Esophagus muscularis mucosa (tissue), 4 donors: ENCODE results near the gene RRP36. TPM values are rescaled to one million over a fixed set of nuclear protein-coding genes. Genes with fewer than 3 reads are reported as not detected.

ENCODE experiments used
- DNase-seq: peaks from one replicate; pipeline ENCODE4 v3.0.0-alpha.2; 2017; ENCODE audit errors: extremely low spot score
- H3K27ac ChIP-seq, 4 donors: fragments of 200-600 bp; sonication (generic); replicated peaks in 1 of 4; 1 replicate in 3 of 4; 2 replicates in 1 of 4; pipeline ENCODE4 v1.5.1; 2016 to 2019; ENCODE audit warnings: mild to moderate bottlenecking in 1 of 4
- H3K27me3 ChIP-seq, 4 donors: fragments of 200-600 bp; sonication (generic); one replicate each; pipeline versions ENCODE4 v1.5.1 to v1.6.0; 2016 to 2019
- H3K36me3 ChIP-seq, 4 donors: fragments of 200-600 bp; sonication (generic); one replicate each; pipeline ENCODE4 v1.5.1; 2016 to 2019
- H3K4me1 ChIP-seq, 4 donors: fragments of 200-600 bp; sonication (generic); one replicate each; pipeline ENCODE4 v1.5.1; 2016 to 2019
- H3K4me3 ChIP-seq, 4 donors: fragments of 200-600 bp; sonication (generic); 1 replicate in 2 of 4; 2 replicates in 2 of 4; pipeline ENCODE4 v1.5.1; 2016 to 2019; ENCODE audit warnings: mild to moderate bottlenecking in 4 of 4, moderate library complexity in 1 of 4
- H3K9me3 ChIP-seq, 4 donors: fragments of 200-600 bp; sonication (generic); 1 replicate in 3 of 4; 2 replicates in 1 of 4; pipeline ENCODE4 v1.5.1; 2016 to 2019
- EP300 ChIP-seq: sonication (generic); formaldehyde crosslinking; IDR thresholded peaks from one replicate; pipeline ENCODE4 v1.6.1; 2017; ENCODE audit warnings: antibody characterized with exemption
- POLR2A ChIP-seq: fragments of 450-650 bp; IDR thresholded peaks from one replicate; pipeline ENCODE4 v1.6.1; 2017; ENCODE audit warnings: antibody characterized with exemption, moderate library complexity, mild to moderate bottlenecking, low read depth
- POLR2AphosphoS5 ChIP-seq, 2 donors: sonication (generic); formaldehyde crosslinking; IDR thresholded peaks; one replicate each; pipeline ENCODE4 v1.6.1; 2017; ENCODE audit warnings: antibody characterized with exemption in 2 of 2
- WGBS: methylation state at CpG from one replicate; pipeline ENCODE4 v1.1.5; 2018; 5-methylcytosine and 5-hydroxymethylcytosine counted together
- intact Hi-C: fragments of 100-400 bp; cut with DNase I; formaldehyde crosslinking; loops from one replicate; pipeline ENCODE4 v1.15.1; 2023
- total RNA-seq, 4 donors: library from RNA; depleted of rRNA; stranded (reverse); fragments of >200 nt; gene quantifications; one replicate each; pipeline versions ENCODE4 v1.1.0 to v1.2.1, GENCODE V29; 2016
- TF ChIP-seq, protein P1 (sequence below), 3 experiments: fragments of 200-600 bp in 2 of 3; fragments of 450-650 bp in 1 of 3; sonication (generic) in 2 of 3; IDR thresholded peaks; one replicate each; pipeline ENCODE4 v1.5.1; 2017 to 2019; ENCODE audit warnings: antibody characterized with exemption in 3 of 3, mild to moderate bottlenecking in 2 of 3, moderate library complexity in 1 of 3

The RRP36 gene
- total RNA-seq, 4 donors from 2014 or later, result 43.2 to 65.2 (median 51.4) TPM

DNA sequence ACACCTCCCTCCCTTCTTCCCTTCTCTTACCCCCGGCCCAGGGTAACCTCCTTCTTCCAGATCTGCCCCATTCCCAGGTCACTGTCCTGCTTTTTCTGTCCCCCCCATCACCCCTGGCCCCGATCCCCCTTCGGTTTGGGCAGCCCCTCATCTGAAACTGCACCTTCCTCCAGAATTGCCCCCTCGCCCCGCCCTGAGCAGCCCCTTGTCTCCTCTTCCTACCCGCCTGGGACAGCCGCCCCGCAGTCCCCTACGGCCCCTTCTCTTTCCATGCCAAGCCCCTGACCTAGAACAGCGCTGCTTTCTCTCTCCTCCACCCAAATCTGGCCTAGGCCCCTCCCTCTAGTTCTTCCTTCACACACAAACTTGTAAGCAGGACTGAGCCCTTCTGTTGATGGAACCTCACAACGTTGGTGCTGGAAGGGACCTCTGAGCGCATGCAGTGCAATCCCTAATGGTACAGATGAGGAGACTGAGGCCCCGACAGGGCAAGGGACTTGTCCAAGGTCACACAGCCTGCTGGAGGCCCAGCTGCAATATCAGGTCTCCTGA lies 36.4 kb upstream of the RRP36 start:
- Histone ChIP-seq H3K9me3 (no peaks in the 10 kb centered on the region), H3K27me3 (no peaks in the 10 kb centered on the region), H3K36me3 (peaks cover 9 to 11% (median 11%) of the 10 kb centered on the region in 4 donors), H3K4me3 (peak overlapping the region; percentile 83 to 96 (median 91)), H3K4me1 (peaks cover 44 to 70% (median 54%) of the 10 kb centered on the region in 4 donors), H3K27ac (peak overlapping the region; percentile 91 to 95 (median 92))
- intact Hi-C loops, result loop anchor here (5.0 kb wide), 1 partner anchor 58 kb away; the partner anchor contains the start of gene CNPY3
- TF ChIP-seq POLR2AphosphoS5 (IDR thresholded peaks at IDR 0.05) (no peak), POLR2A (no peak), EP300 (no peak)
- TF ChIP-seq, protein P1, sequence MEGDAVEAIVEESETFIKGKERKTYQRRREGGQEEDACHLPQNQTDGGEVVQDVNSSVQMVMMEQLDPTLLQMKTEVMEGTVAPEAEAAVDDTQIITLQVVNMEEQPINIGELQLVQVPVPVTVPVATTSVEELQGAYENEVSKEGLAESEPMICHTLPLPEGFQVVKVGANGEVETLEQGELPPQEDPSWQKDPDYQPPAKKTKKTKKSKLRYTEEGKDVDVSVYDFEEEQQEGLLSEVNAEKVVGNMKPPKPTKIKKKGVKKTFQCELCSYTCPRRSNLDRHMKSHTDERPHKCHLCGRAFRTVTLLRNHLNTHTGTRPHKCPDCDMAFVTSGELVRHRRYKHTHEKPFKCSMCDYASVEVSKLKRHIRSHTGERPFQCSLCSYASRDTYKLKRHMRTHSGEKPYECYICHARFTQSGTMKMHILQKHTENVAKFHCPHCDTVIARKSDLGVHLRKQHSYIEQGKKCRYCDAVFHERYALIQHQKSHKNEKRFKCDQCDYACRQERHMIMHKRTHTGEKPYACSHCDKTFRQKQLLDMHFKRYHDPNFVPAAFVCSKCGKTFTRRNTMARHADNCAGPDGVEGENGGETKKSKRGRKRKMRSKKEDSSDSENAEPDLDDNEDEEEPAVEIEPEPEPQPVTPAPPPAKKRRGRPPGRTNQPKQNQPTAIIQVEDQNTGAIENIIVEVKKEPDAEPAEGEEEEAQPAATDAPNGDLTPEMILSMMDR (IDR thresholded peaks at IDR 0.05), result no peak
- WGBS, result 13% methylated on average over 13 of the region's 13 CpGs
- DNase-seq, result no peak

DNA sequence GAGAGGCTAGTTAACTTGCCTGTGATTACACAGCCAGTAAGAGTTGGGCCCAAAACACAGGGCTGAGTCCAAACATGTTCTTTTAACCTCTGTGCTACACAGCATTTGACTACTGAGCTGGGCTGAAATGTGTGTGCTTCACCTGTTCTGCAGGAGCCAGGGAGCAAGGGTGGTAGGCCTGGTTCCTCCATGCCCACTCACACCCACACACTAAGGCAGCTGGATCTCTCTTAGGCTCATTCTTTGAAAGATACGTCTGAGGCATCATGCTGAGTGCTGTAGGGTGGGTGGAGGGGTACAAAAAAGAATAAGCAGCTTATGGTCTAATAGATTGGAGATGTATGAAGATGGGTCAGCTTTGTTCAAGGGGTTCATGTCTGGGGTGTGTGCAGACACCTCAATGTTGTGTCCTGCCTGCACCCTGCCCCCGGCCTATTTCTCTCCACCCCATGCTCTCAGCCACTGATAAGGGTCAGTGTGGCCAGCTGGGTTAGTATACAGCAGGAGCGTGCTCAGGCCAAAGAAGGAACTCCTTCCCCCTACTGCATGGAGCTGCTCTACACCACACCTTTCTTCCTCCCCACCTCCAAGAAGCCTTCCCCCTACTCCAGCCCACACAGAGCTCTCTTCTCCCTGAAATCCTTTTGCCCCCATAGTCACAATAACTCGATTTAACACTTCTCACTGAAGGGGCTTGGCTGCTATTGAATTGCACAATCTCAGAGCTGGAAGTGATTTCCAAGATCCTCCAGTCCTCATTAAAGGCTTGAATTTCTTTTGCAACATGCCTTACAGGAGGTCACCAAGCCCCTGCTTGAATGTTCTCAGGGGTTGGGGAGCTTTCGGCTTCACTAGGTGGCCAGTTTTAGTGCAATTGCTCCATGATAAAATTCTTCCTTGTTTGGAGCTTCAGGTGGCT lies 33.6 kb upstream of the RRP36 start:
- WGBS, result 79% methylated on average over 5 of the region's 5 CpGs
- Histone ChIP-seq H3K4me3 (no peak overlapping the region), H3K27me3 (no peaks in the 10 kb centered on the region), H3K4me1 (peaks cover 40 to 65% (median 50%) of the 10 kb centered on the region in 4 donors), H3K27ac (no peak overlapping the region), H3K9me3 (no peaks in the 10 kb centered on the region), H3K36me3 (peaks cover 10 to 35% (median 29%) of the 10 kb centered on the region in 4 donors)
- no peak for TF ChIP-seq POLR2AphosphoS5 (IDR thresholded peaks at IDR 0.05)
- TF ChIP-seq, protein P1 (IDR thresholded peaks at IDR 0.05), result no peak
- no peak for TF ChIP-seq POLR2A
- no peak for TF ChIP-seq EP300
- DNase-seq, result no peak
- intact Hi-C loops, result loop anchor here (5.0 kb wide), 1 partner anchor 60 kb away; the partner anchor contains the start of gene CNPY3

DNA sequence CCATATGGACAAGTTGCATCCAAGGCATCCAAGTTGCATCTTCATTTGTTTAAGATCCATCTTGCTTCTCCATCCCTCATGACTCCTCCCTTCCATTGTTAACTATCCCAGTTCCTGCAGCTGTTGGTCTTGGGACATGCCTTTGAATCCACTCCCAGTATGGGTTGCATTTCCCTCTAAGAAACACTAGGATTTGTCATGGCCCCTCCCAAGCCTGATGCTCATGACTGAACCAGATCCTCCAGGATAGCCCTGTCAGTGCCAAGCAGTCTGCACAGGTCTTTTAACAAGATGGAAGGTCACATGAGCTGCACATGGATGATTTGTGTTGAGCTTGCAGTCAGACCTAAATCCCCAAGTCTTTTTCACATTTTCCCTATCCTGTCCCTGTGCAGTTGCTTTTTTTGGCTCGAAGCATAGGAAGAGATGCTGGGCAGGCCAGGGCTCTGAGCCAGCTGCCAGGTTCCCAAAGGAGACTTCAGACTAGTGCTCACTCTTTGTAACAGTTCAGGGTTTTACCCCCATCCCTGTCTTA lies 32.9 kb upstream of the RRP36 start:
- no peak overlapping the region for H3K27ac ChIP-seq
- H3K9me3 ChIP-seq, result no peaks in the 10 kb centered on the region
- 33% methylated on average over 1 of the region's 1 CpG for WGBS
- no peaks in the 10 kb centered on the region for H3K27me3 ChIP-seq
- TF ChIP-seq POLR2AphosphoS5 (IDR thresholded peaks at IDR 0.05), result no peak
- TF ChIP-seq POLR2A, result no peak
- no peak for TF ChIP-seq EP300
- TF ChIP-seq, protein P1 (IDR thresholded peaks at IDR 0.05), result no peak
- intact Hi-C loops, result loop anchor here (5.0 kb wide), 1 partner anchor 61 kb away; the partner anchor contains the start of gene CNPY3
- peaks cover 10 to 36% (median 30%) of the 10 kb centered on the region in 4 donors for H3K36me3 ChIP-seq
- no peak for DNase-seq
- H3K4me1 ChIP-seq, result peaks cover 38 to 58% (median 45%) of the 10 kb centered on the region in 4 donors
- H3K4me3 ChIP-seq, result no peak overlapping the region

DNA sequence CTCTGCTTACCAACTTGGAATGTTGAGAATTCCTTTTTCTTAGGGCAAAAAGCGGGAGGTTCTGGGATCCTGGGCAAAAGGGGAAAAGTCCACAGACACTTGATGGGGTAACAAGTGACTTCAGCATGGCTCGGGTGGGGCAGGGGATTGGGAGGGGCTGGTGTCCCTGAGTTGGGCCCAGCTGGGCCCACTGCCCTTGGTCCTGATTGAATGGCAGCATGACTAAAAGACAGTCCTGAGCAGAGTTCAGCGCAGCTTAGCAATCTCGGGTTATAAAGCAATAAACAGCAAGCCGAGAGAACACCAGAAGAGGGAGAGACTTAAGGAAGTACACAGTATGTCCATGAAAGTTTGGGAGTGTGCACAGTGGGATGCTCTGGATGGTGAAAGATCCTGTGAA lies 31.5 kb upstream of the RRP36 start:
- Histone ChIP-seq H3K27ac (no peak overlapping the region), H3K9me3 (no peaks in the 10 kb centered on the region), H3K36me3 (peaks cover 10 to 45% (median 35%) of the 10 kb centered on the region in 4 donors), H3K4me1 (peaks cover 34 to 50% (median 40%) of the 10 kb centered on the region in 4 donors), H3K27me3 (no peaks in the 10 kb centered on the region), H3K4me3 (no peak overlapping the region)
- intact Hi-C loops, result loop anchor here (5.0 kb wide), 1 partner anchor 63 kb away; the partner anchor contains the start of gene CNPY3
- DNase-seq, result no peak
- 89% methylated on average over 5 of the region's 5 CpGs for WGBS
- TF ChIP-seq EP300 (no peak), POLR2AphosphoS5 (IDR thresholded peaks at IDR 0.05) (no peak)
- TF ChIP-seq, protein P1 (IDR thresholded peaks at IDR 0.05), result no peak
